Islet of Langerhans (tissue), 1 donor: ENCODE measurements around the gene CCM2L.

ENCODE experiments used
- FAIRE-seq: peaks from one replicate; lab custom pipeline; 2011; peaks lifted over from hg19 to GRCh38; lab: Jason Lieb, UNC

The CCM2L gene

DNA sequence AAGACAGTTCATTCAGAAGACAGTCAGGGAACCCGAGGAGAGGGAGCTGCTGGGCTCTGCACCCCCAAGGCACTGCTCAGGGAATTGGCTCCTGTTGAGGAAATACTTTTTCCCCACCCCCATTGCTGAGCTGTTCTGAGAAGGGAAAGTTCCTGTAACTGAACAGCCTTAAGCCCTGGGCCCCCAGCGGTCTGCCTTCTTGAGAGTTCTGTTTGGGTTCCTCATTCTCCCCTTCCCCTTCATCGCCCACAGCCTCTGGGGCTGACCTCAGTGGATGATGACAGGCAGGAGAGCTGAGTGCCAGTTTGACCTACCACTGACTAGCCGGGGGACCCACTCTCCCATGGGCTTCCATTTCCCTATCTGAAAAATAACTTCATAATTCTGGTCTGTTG, 52.5 kb downstream of the CCM2L start:
- no peak for FAIRE-seq

DNA sequence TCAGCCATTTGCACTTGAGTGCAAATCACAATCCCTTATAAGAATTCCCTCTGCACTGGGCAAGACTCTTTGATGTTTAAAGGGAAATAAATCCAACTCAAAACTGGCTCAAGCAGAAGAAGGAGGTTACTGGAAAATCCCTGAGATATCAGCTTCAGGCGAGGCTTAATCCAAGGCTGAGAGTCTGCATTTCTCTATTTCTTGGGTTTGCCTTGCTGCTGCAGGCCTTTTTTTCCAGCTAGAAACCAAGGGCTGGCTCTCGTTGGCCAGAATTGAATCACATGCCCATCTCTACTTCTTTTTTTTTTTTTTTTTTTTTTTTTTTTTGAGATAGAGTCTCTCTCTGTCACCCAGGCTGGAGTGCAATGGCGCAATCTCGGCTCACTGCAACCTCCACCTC, 53.5 kb downstream of the CCM2L start:
- no peak for FAIRE-seq

- no peak for FAIRE-seq
Measured at GRCh38 chr20:32064667-32065066, 54.4 kb downstream of the CCM2L start.

- no peak for FAIRE-seq
Measured at GRCh38 chr20:32067234-32067821, 57.1 kb downstream of the CCM2L start.

DNA sequence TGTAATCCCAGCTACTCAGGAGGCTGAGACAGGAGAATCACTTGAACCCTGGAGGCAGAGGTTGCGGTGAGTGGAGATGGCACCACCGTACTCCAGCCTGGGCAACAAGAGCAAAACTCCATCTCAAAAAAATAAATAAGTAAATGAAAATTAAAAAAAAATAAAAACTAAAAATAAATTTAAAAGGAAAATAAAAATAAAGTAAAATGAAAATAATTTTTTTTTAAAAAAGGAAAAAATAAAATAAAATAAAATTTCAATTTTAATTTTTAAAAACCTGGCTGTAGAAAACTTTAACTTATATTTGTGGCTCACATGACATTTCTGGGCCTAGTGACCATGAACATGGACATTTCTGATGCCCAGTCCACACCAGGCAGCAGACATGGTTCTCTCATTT, 57.9 kb downstream of the CCM2L start:
- no peak for FAIRE-seq

- no peak for FAIRE-seq
Measured at GRCh38 chr20:32069711-32070110, 59.5 kb downstream of the CCM2L start.

DNA sequence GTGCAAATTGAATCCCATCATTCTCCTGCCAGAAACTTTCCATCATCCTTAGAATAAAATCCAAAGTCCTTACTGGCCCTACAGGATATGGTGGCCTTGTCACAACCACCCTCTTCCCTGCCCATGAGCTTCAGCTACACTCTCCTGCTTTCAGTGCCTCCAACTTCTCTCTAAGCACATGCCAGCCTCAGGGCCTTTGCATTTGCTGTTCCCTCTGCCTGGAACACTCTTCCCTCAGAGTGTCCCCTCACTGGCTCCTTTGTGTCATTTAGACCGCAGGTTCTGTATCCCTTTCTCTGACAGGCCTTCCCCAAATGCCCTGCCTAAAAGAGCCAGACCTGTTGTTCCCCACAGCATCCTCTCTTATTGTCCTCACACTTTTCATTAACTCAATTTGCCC, 60.0 kb downstream of the CCM2L start:
- no peak for FAIRE-seq

GRCh38 chr20:32070690-32071213, 60.5 kb downstream of the CCM2L start:
- no peak for FAIRE-seq

DNA sequence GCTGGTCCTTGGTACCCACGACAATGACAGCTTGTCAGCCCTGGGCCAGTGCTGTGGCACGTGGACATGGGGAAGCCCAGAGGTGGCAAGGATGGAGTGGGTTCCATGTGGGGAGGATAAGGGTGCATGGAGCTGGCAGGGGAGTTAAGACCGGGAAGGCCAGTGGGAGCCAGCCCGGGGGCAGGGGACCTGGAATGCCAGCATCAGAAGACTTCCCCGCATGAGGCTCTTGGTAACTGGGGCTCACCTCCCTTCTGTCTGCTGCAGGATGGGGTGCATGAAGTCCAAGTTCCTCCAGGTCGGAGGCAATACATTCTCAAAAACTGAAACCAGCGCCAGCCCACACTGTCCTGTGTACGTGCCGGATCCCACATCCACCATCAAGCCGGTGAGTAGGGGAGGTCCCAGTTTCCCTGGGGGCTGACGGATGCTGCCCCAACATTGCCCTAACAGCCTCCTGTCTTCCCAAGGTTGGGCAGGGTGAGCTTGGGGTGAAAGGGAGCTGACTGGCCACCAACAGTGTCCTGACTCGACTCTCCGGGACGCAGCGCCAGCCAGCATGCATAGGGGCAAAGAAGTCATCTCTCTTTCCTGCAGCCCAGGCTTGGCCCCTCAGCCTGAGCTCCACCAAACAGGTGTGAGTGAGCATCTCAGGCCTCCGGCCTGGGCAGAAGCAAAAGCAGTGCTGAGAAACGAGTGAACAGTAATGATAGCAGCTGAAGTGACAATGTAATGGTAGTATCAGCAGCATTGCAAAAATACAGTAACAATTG, 61.3 kb downstream of the CCM2L start:
- no peak for FAIRE-seq

GRCh38 chr20:32072168-32072750, 62.0 kb downstream of the CCM2L start:
- no peak for FAIRE-seq

DNA sequence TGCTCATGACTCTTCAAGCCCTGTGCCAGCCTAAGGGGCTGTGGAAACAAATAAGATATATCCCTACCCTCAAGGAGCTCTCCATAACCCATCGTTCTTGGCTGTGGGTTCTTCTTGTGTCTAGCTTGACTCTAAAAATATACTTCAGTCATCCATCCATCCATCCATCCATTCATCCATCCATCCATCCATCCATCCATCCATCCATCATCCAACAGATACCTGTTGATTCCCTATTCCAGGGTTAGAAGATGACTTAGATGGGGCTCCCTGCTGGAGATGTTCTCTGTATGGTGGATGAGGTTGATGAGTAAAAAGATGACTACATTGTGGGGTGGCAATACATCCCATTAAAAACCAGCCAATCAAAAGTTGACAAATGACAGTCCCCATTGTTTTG, 65.3 kb downstream of the CCM2L start:
- FAIRE-seq, result no peak

- no peak for FAIRE-seq
Measured at GRCh38 chr20:32077190-32077589, 67.0 kb downstream of the CCM2L start.

- FAIRE-seq, result no peak
Measured at GRCh38 chr20:32078322-32078721, 68.1 kb downstream of the CCM2L start.

- no peak for FAIRE-seq
Measured at GRCh38 chr20:32078791-32079190, 68.6 kb downstream of the CCM2L start.

- FAIRE-seq, result no peak
Measured at GRCh38 chr20:32079655-32080109, 69.4 kb downstream of the CCM2L start.

DNA sequence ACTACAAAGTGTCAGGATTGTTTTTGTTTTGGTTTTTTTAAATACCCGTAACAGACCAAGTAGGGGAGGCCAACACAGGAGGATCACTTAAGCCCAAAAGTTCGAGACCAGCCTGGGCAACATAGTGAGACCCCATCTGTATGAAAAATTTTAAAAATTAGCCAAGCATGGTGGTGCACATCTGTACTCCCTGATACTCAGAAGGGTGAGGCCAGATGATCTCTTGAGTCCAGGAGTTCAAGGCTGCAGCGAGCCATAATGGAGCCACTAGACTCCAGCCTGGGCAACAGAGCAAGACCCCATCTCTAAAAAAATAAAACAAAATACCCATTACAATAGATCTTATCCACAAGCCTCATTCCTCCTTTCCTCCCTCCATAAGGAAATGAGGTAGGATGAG, 70.5 kb downstream of the CCM2L start:
- no peak for FAIRE-seq
